Activated CD8-positive, alpha-beta memory T cell treated with anti-CD3 and anti-CD28 coated beads, Interleukin-2, amount 50 U/mL, for 1 hour (primary cell): Measurements from ENCODE around the gene PAPSS1.

Experiments used
- DNase-seq: peaks from one replicate; pipeline ENCODE4 v3.0.0-alpha.2; 2020; ENCODE audit errors: extremely low read depth

PAPSS1 gene

DNA sequence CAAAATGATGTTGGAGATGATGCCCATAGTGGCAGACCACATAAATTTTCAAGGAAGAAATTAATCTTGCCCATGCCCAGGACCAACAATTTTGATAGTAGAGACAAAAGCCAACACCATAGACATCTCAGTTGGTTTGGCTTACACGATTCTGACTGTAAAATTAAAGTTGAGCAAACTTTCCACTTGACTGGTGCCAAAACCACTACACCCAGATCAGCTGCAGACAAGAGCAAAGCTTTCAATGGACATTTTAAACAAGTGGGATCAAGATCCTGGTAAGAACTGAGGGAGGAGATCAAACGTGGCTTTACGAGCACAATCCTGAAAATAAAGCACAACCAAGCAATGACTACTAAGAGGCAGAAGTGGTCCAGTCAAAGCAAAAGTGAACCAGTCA lies 90.7 kb downstream of the PAPSS1 start:
- no peak for DNase-seq

DNA sequence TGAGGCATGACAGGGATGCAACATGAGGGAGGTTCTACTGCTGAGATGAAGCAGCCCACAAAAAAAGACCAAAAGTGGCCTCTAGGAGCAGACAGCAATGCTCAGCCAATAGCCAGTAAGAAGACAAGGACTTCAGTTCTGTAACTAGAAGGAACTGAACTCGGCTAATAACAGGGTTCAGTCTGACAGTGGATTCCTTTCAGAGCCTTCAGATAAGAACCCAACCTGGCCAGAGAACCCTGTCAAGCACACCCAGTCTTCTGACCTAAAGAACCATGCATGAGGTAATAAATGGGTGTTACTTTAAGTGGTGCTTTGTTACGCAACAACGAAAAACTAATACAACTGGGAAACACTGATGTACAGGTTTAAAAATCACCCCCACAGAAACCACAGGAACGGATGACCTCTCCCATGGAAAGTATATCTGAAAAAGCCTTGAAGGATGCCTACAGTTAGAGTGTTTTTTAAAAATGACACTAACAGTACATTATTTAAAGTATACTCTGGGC lies 94.6 kb downstream of the PAPSS1 start:
- DNase-seq, result no peak

DNA sequence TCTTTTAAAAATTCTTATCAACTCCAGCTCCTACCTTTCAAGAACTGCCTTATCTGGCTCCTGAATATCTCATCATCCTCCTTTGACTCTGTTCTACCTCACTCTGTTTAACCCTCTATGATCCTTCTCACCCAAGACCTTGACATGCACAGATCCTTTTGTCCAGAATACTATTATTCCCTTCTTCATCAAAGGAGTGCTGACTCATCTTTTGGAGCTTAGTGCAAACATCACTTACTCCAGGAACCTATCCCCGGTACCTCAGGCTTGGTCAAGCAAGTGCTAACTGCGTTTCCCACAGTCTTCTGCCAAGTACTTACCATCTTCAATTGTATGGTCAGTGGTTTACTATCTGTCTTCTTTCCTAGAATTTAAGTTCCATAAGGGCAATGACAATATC lies 96.0 kb downstream of the PAPSS1 start:
- DNase-seq, result no peak

DNA sequence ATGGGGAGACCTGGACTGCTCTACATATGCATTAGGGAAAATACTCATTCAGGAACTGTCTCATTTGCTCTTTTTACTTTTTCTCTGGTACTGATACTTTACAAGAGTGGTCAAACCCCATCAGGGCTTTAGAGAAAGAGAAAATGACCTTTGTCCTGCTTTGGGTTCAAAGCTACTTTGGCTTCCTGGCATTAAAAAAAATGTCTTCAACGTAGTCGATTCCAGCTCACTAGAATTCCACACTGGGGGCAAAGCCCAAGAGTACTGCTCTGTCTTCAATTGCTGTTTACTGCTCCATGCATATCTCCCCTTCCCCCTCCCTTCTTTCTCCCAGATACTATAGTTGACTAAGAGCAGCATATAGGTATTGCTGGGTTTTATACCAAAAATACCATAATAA lies 98.0 kb downstream of the PAPSS1 start:
- no peak for DNase-seq

DNA sequence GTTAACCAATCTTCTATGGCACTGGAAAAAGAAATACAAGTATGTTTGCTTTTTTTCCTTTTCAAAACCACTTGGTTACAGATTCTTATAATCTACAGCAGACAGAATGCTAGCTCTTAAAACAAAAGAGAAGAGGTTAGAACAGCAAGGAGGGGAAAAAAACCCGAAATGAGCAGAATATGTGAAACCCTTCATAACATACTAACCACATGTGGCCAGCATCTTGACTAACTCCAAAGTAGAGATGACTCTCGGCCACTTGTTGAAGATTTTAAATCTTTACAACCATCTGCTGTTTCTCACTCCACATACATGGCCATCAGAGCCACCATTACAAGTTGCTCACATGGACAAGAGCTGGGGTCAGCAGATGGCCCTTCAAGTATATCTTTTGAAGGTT lies 100.3 kb downstream of the PAPSS1 start:
- DNase-seq, result no peak

DNA sequence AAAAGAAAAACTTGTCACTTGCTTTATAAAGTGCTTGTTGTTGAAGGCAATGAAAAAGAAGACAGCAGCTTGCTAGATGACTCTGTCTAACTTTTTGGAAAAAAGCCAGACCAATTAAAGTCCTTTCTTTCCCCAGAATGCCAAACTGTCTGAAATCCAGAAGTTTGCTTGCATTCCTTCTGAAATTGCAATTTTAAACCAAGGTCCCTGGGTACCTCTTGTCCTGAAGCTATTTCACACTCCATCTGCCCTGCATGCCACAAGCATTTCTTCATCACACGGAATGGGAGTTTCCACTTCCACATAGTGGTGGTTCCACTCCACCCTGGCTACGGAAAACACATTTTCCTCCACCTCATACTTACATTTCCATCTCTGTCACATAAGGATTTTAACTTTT lies 101.0 kb downstream of the PAPSS1 start:
- no peak for DNase-seq

DNA sequence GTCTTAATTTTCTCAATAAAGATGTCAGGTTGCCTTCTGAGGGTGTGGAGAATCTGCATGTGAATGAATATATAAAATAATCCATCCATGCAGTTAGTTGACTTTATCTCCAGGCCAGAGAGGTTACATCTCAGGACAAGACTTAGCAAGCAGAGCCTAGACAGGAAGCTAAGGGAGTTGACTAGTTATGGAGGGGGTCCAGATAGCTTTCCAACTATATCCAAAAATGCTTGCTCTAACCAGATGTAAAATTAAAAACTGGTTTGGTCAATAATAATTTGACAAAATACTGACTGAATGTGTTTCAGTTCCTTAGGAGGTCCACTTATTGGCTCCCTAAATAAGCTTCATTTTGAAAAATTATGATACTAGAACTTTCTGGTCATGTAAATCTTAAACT lies 101.4 kb downstream of the PAPSS1 start:
- no peak for DNase-seq

DNA sequence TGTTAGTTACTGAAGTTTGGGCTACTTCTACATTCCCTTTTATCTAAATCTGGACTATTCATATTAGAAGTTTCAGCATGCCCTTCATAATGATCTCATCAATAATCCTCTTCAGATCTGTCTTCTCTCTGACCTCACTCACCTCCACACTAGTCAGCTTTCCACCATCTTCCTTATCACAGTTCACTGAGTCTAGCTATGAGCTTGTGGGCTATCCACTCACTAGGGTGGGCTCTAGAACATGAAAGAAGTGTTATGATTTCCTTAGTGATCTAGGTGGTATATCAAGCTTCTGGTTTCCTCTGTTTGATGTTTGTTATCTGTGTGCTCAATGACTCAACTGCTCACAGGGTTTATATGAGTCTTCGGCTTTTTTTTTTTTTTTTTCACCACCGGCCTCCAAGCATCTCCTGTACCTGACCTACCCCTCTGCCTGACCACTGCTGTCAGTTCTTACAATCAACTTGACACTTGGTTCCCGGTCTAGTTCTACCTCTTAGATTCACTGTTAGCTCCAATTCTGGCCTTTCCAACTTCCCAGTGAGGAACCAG lies 103.1 kb downstream of the PAPSS1 start:
- DNase-seq, result no peak

DNA sequence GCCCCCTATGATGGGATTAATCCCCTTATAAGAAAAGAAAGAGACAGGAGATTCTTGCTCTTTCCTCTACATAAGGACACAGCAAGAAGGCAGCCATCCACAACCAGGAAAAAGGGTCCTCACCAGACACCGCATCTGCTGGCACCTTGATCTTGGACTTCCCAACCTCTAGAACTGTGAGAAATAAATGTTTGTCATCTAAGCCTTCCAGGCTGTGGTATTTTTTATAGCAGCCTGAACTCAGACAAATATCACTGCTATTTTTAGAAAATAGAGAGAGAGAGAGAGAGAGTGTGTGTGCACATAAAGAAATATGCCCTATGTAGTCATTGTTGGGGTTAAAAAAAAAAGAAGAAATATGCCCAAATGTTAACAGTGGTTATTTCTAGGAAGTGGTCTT lies 104.2 kb downstream of the PAPSS1 start:
- no peak for DNase-seq

DNA sequence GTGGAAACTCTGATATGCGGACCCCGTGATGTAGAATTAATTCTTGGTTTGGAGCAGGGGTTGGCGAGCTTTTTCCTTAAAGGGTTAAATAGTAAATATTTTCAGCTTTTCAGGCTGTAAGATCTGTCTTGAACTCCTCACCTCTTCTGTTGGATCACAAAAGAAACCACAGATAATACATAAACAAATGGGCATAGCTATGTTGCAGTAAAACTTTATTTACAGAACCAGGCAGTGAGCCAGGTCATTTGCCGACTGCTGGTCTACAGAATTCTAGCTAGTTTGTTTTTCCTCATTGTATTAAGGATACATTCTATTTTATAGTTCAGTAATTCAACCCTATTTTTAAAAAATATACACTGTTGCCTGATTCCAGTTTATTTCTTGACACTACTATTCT lies 116.6 kb downstream of the PAPSS1 start:
- DNase-seq, result no peak

DNA sequence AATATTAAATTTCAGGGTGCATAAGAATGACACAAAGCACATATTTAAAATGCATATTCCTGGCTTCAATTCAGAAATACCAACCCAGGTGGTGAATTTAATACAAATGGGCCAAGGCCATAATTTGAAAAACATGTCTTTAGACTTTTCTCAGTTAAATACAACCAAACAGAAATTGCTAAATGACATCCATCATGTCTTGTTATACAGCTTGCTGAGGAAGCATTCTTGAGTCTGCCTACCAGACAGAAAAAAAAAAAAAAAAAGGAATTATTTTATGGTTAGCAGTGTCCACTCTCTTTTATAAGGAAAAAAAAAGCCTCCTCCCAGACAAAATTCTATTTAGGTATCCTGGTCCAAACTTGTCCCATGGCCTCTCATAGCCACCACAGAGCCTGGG lies 119.1 kb downstream of the PAPSS1 start:
- DNase-seq, result no peak

DNA sequence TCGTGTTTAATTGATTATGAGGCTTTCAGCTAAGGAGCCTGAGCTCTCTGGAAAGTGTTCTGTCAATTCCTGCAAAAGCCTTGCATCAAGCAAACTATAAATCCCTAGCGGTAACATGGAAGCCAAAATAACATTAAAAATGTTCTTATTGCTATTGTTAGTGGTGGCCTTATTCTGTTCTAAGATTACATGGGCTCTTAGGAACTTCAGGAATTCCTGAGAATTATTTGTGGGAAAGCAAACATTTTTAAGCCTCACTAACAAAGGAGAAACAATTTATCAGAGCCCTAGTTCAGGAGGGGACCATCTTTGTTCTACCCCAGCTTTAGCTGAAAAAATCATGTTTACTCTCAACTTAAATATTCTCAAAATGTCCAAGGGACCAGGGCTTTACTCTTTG lies 119.6 kb downstream of the PAPSS1 start:
- no peak for DNase-seq

DNA sequence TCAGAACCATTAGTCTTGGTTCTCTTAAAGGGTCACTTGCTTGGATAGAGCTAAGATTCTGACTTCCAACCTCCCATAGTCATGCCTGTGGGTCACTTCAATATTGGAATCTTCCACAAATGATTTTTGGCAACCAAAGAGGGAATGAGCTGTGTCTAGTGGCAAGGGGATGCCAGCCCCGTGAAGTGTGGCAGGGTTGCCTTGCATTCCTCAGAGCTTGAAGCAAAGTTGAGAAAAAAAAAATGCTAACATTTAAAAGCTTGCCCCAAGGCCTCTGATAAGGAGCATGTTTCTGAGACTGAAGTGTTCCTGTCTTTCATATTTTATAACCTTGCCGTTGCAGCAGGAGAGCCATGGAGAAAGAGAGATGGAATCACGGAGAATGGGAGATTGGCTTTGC lies 120.2 kb downstream of the PAPSS1 start:
- DNase-seq, result no peak

DNA sequence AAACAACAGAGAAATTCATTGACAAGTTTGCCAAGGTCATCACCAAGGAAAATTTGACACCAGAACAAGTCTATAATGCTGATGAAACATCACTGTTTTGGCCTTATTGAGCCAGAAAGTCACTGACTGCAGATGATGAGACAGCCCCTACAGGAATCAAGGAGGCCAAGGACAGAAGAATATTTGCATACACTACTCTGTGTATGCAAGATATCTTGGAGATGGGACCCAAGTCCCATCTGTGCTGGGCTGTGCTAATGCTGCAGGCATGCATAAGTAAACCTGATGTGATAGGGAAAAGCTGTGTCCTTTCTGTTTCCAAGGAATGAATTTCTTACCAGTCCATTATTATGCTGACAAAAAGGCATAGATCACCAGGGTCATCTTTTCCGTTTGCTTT lies 126.8 kb downstream of the PAPSS1 start:
- no peak for DNase-seq

DNA sequence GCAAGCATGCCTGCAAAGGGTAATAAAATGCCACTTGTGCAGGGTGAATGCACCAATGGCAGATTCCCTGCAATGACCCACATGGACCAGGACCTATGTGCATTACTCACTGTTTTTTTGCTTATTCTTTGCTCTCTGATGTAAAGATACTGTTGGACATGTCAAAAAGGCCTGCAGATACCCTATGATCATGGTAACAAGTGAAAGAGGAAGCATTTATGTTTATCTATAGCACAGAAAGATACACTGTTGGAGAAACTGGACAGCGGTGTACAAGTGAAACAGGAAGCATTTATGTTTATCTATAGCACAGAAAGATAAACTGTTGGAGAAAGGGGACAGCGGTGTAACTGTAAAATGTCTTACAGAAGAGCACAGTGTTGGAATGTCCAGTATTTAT lies 127.5 kb downstream of the PAPSS1 start:
- no peak for DNase-seq

DNA sequence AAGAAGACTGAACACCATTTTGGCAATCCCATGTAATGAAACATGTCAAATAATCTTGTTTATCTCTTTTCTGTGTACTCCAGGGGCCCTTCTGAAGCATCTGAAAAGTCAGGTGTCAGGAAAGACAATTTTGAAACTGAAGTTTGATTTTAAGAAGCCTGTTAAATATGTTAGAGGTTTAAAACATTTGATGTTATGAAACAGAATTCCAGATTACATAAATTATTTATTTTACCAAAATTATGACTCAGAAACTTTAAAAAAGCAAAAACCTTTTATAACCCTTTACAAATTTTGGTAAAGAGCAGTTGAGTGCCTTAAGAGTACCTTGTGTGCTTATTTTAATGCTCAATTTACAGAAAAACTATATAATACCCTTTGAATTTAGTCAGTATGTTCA lies 130.8 kb downstream of the PAPSS1 start:
- DNase-seq, result no peak

DNA sequence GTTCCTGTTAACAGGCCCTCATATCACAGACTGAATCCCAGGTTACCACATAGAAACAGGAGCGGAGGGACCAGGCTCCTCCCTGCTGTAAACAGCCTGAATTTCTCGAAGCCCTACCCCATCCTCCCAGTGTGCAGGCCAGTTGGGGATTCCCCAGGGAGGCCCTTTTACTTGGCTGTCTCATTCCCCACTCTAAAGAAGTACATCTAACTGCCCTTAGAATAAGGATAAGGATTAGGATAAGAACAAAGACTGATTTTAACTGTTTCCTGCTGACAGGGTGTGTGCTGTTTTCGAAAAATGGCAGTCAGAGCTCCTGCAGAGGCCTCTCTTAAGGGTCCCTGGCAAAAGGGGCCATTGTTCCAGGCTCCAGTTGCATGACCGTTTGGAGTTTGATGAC lies 133.7 kb downstream of the PAPSS1 start:
- DNase-seq, result no peak

DNA sequence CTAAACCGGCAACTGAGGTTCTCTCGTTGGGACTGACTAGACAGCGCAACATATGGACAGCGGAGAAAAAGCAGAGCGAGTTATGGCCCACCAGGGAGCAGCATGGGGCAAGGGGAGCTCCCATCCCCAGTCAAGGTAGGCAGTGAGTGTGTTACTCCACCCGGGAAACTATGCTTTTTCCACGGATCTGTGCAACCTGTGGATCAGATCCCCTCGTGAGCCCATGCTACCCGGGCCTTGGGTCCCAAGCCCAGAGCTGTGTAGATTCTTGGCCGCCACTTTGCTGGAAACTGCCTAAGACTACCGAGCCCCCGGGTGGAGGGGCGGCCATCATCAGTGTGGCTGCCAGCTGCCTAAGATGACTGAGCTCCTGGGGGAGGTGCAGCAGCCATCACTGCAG lies 140.9 kb downstream of the PAPSS1 start:
- no peak for DNase-seq

DNA sequence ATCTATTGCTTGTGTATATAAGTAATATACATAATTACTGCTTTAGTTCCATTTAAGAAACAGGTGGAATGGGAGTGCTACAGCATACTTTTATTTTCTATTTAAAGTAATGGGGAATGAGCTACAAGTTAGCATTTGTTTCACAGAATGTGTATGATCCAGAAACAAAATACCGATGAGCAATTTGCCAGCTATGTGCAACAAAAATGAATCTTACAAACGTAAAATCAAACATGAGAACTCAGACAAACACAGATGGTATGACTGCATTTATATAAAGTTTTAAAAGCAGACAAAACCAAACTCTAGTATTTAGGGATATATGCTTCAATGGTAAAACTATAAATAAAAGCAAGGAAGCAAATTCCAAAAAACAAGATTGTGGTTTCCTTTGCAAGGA lies 141.7 kb downstream of the PAPSS1 start:
- DNase-seq, result no peak

DNA sequence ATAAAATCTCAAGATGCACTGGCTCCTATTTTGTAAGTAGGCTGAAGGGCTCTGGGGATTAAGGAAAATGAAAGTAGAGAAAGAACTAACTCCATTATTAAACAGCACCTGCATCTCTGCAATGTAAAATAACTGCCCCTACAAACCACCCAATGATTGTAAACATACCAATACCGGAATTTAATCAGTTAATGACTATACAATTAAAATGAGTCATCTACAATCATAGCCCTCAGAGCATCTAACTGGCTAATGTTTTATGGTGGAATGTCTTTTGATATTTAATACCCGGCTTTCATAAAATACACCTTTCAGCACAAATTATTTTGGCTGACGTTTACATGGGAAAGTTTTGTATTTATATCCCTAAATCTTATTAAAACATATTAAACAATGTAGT lies 142.3 kb downstream of the PAPSS1 start:
- DNase-seq, result no peak

DNA sequence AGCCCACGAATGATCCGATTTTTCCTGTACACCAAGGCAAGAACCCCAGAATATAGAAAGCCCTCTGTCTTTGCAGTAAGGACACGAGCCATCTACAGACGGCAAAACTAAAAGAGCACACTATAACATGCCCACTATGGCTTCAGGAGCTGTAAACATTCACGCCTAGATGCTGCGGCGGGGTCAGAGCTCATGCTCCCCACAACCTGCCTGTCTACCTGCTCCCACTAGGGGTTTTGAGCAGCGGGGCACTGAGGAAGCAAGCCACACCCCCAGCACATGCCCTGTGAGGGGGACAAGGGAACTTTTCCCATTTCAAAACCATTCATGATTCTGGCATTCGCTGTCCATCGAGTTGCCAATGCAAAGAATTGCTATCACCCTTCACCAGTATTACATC lies 144.8 kb downstream of the PAPSS1 start:
- no peak for DNase-seq

DNA sequence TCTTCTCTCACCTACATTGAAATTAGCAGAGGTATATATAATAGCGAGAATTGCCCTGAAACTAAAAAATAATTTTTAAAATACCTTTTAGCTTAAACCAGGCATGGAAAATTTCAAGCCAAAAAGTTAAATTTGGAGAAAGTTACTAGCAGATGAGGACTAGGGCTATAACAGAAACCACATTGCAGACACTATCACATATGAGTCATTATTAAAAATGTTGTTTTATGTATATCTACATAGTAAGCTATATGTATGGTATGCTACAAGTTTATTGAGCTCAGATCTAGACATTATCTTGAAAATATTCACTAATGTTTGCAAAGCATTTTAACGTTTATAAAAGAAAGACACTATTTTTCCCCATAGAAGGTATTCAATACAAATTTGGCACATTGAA lies 147.8 kb downstream of the PAPSS1 start:
- DNase-seq, result no peak

DNA sequence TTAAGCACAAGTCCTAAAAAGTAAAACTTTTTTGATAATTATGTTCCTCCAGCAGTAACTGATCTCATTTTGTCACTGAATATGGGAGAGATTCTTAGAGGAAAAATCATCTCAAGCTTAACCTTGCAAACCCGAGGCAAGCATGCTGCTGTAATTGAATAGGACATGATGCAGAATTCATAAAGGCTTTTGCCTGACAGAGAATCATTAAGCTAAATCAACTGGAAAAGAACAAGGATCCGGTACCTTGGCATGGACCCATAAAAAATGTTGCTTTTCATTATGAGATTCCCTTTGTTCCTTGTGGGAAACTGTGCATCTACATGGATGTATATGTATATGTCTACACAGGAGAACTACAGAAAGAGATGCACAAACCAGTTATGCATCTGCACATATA lies 149.1 kb downstream of the PAPSS1 start:
- no peak for DNase-seq

DNA sequence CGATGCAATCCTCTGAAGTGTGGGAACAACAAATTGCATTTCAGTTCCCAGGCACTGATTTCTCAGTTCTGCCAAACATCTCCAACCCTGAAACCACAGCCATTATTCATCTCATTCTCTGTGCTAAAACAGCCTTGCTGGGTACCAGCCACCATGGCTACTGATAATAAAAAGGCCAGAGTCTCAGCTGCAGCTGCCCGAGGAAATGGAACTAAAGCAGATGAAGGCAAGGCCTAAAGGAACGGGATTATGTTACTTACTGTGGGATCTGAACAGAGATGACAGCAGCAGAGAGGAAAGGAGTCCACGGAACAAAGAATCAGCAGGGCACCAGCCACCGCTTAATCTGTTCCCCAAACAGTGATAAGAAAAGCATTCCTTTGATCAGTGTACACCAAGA lies 155.7 kb downstream of the PAPSS1 start:
- DNase-seq, result no peak
